ENCODE data around the gene HRC.

The HRC gene

GRCh38 chr19:49114630-49115363, 40.4 kb downstream of the HRC start:
- peak; percentile 22 for DNase-seq (ENCODE audit: low read depth)

- DNase-seq (ENCODE audit: low read depth) = peak; percentile 69
These were observed 41.2 kb downstream of the HRC start, which contains the start of gene LIN7B for GRCh38 chr19:49113762-49114629. TSS of gene LIN7B (plus strand) at chr19:49114370. CDS start at chr19:49114405, 35 bp downstream.

- DNase-seq (ENCODE audit: low read depth) = no peak
These were observed 43.8 kb downstream of the HRC start for GRCh38 chr19:49111218-49111998.

GRCh38 chr19:49110567-49110966, 44.6 kb downstream of the HRC start:
- DNase-seq (ENCODE audit: low read depth) = no peak

GRCh38 chr19:49109569-49110233, 45.5 kb downstream of the HRC start:
- DNase-seq (ENCODE audit: low read depth) = no peak

GRCh38 chr19:49109051-49109450, 46.1 kb downstream of the HRC start:
- no peak for DNase-seq (ENCODE audit: low read depth)

- no peak for DNase-seq (ENCODE audit: low read depth)
These were observed 47.4 kb downstream of the HRC start for GRCh38 chr19:49107625-49108459.

- DNase-seq (ENCODE audit: low read depth) = no peak
These were observed 48.5 kb downstream of the HRC start for GRCh38 chr19:49106648-49107135.

GRCh38 chr19:49104229-49104864, 50.8 kb downstream of the HRC start:
- DNase-seq (ENCODE audit: low read depth) = no peak

GRCh38 chr19:49103331-49104085, 51.7 kb downstream of the HRC start:
- no peak for DNase-seq (ENCODE audit: low read depth)

GRCh38 chr19:49102303-49102702, 52.9 kb downstream of the HRC start:
- DNase-seq (ENCODE audit: low read depth) = no peak
